SU-DHL-6 (cell line): ENCODE measurements around the gene TCF12.

Experiments used
- EZH2phosphoT487 ChIP-seq: fragments of 200-600 bp; sonication (generic), shearing (Covaris generic); conservative IDR thresholded peaks from 2 replicates; pipeline ENCODE4 v1.6.1; 2018; ENCODE audit warnings: mild to moderate bottlenecking, antibody characterized with exemption, low read length, moderate library complexity, mixed read lengths
- TF ChIP-seq, protein P1 (sequence below): fragments of 200-600 bp; sonication (generic); IDR thresholded peaks from one replicate; pipeline ENCODE4 v1.5.1; 2017; ENCODE audit warnings: antibody characterized with exemption, mild to moderate bottlenecking, low read length, moderate library complexity; ENCODE audit not compliant: insufficient read depth, poor library complexity, severe bottlenecking

DNA sequence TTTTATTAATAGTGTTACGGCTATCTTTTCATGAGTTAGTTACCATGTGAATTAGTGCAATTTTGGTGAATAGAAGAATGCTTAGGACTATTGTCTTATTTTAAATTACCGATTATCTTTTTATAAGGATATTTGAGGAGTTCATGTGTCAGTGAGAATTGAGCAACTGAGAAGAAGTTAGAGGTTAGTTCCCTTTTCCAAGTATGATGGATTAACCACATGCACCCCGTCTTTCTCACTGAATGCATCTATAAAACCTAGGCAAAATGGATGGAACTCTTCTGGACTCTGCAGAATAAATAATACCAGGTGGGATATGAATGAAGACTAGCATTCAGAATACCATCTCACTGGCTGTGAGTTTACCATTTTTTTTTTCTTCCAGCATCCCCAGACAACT lies 74.3 kb downstream of the TCF12 start:
- TF ChIP-seq, protein P1, sequence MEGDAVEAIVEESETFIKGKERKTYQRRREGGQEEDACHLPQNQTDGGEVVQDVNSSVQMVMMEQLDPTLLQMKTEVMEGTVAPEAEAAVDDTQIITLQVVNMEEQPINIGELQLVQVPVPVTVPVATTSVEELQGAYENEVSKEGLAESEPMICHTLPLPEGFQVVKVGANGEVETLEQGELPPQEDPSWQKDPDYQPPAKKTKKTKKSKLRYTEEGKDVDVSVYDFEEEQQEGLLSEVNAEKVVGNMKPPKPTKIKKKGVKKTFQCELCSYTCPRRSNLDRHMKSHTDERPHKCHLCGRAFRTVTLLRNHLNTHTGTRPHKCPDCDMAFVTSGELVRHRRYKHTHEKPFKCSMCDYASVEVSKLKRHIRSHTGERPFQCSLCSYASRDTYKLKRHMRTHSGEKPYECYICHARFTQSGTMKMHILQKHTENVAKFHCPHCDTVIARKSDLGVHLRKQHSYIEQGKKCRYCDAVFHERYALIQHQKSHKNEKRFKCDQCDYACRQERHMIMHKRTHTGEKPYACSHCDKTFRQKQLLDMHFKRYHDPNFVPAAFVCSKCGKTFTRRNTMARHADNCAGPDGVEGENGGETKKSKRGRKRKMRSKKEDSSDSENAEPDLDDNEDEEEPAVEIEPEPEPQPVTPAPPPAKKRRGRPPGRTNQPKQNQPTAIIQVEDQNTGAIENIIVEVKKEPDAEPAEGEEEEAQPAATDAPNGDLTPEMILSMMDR: no peak
- TF ChIP-seq EZH2phosphoT487: no peak
